Mammary epithelial cell (primary cell): ENCODE results near the gene CDH12.

Experiments used
- CTCF ChIP-seq, 2 donors: IDR thresholded peaks in 1 of 2; conservative IDR thresholded peaks in 1 of 2; 2 replicates each; pipeline ENCODE4 v1.5.1; 2011 to 2012; ENCODE audit warnings: inconsistent platforms in 2 of 2, low read length in 2 of 2, mild to moderate bottlenecking in 2 of 2, control low read depth in 1 of 2, low read depth in 1 of 2; ENCODE audit not compliant: insufficient read depth in 1 of 2; ENCODE audit errors: extremely low read depth in 1 of 2
- EZH2 ChIP-seq: IDR thresholded peaks from 2 replicates; pipeline ENCODE4 v1.6.1; 2012; ENCODE audit warnings: low read length, inconsistent platforms, borderline replicate concordance

DNA sequence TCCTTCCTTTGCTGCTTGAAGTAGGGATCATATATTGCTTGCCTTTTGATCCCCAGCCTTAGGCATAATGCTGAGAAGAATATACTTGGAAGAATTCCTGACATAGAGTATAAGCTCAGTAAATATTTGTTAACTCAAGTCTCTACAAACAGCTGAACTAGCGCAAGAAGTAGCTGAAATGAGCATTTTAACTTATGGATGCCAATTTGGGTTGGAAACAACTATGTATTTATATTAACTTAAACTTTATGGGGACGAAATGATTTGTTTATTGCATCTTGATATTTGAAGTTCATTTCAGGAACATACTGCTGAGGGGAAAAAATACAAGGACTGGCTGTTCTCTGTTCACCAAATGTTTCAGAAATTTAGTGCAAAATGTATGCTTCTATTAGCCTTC is 258.7 kb downstream of the CDH12 start:
- TF ChIP-seq CTCF (conservative IDR thresholded peaks at IDR 0.05 in 1 of 2, IDR thresholded peaks at IDR 0.05 in 1 of 2; ENCODE audit: extremely low read depth in 1 of 2, insufficient read depth in 1 of 2, low read depth in 1 of 2, low read length in 2 of 2) (no peak), EZH2 (no peak)
